B cell (primary cell): ENCODE measurements around the gene ZIC4. TPM values are rescaled to one million over a fixed set of nuclear protein-coding genes. Genes with fewer than 3 reads are reported as not detected.
A peak's percentile ranks its signal among the peaks of the same experiment; 100 is the strongest.

Experiments
- ATAC-seq: fragments of 200-7000 bp; cut with Tn5 transposase; one replicate; pipeline ENCODE4 v1.10.0; 2021; ENCODE audit warnings: low read depth, mild to moderate bottlenecking, moderate number of reproducible peaks, moderate library complexity
- CTCF ChIA-PET: fragments of 350-600 bp; sonication (Branson Sonifier 250); formaldehyde crosslinking; loops from one replicate; lab custom pipeline; 2021; ENCODE audit warnings: antibody characterized with exemption, inconsistent platforms; lab: Charles Lee
- POLR2A ChIA-PET: fragments of 350-600 bp; sonication (Branson Sonifier 250); formaldehyde crosslinking; loops from one replicate; lab custom pipeline; 2021; ENCODE audit warnings: antibody characterized with exemption; lab: Charles Lee
- DNase-seq: peaks from one replicate; pipeline ENCODE4 v3.0.0; 2013
- H2AFZ ChIP-seq: 2 replicates; pipeline ENCODE4 v1.6.1; 2012; ENCODE audit warnings: mild to moderate bottlenecking, low read depth, low read length; ENCODE audit not compliant: insufficient read depth, poor library complexity, severe bottlenecking
- H3K27ac ChIP-seq, 2 donors: 1 replicate in 1 of 2; 2 replicates in 1 of 2; pipeline ENCODE4 v1.5.1; 2012 to 2013; ENCODE audit warnings: low read length in 2 of 2, mild to moderate bottlenecking in 2 of 2, moderate library complexity in 1 of 2
- H3K27me3 ChIP-seq, 4 experiments: fragments of 200-600 bp in 1 of 4; sonication (generic) in 1 of 4; replicated peaks in 1 of 4; 1 replicate in 2 of 4; 2 replicates in 2 of 4; pipeline versions ENCODE4 v1.6.1 to v1.7.0; 2013 to 2016; ENCODE audit warnings: low read length in 3 of 4, mild to moderate bottlenecking in 2 of 4, mixed read lengths in 1 of 4, moderate library complexity in 1 of 4; ENCODE audit not compliant: insufficient read depth in 4 of 4, control insufficient read depth in 3 of 4; ENCODE audit errors: control extremely low read depth in 1 of 4
- H3K36me3 ChIP-seq, 2 experiments: replicated peaks in 1 of 2; 1 replicate in 1 of 2; 2 replicates in 1 of 2; pipeline versions ENCODE4 v1.6.1 to v1.7.1; 2013; ENCODE audit warnings: low read length in 1 of 2; ENCODE audit not compliant: insufficient read depth in 2 of 2, control insufficient read depth in 1 of 2; ENCODE audit errors: control extremely low read depth in 1 of 2, extremely low read depth in 1 of 2
- H3K4me1 ChIP-seq, 2 donors: fragments of 200-600 bp in 1 of 2; sonication (generic) in 1 of 2; 1 replicate in 1 of 2; 2 replicates in 1 of 2; pipeline versions ENCODE4 v1.5.1 to v1.6.1; 2013 to 2017; ENCODE audit warnings: low read length in 2 of 2; ENCODE audit not compliant: control insufficient read depth in 2 of 2, insufficient read depth in 2 of 2
- H3K4me2 ChIP-seq: replicated peaks from 2 replicates; pipeline ENCODE3; 2012; ENCODE audit warnings: mild to moderate bottlenecking, low read depth, low read length; ENCODE audit not compliant: poor library complexity, severe bottlenecking
- H3K4me3 ChIP-seq, 5 experiments: fragments of 200-600 bp in 1 of 5; sonication (generic) in 1 of 5; 1 replicate in 3 of 5; 2 replicates in 2 of 5; pipeline versions ENCODE4 v1.5.1 to v1.7.0; 2011 to 2016; ENCODE audit warnings: low read length in 4 of 5, mild to moderate bottlenecking in 4 of 5, low read depth in 2 of 5, control low read depth in 1 of 5, moderate library complexity in 1 of 5; ENCODE audit not compliant: insufficient read depth in 1 of 5; ENCODE audit errors: control extremely low read depth in 1 of 5, extremely low read depth in 1 of 5
- H3K79me2 ChIP-seq: fragments of 200-600 bp; sonication (generic); one replicate; pipeline ENCODE4 v1.6.0; 2016; ENCODE audit warnings: low read length; ENCODE audit not compliant: control insufficient read depth, insufficient read depth
- H3K9ac ChIP-seq: fragments of 200-600 bp; sonication (generic); 2 replicates; pipeline ENCODE4 v1.6.1; 2017; ENCODE audit warnings: mild to moderate bottlenecking, low read length, moderate library complexity
- H3K9me3 ChIP-seq, 3 donors: one replicate each; pipeline versions ENCODE4 v1.6.1 to v1.7.1; 2013; ENCODE audit warnings: low read length in 2 of 3; ENCODE audit not compliant: control insufficient read depth in 2 of 3, insufficient read depth in 1 of 3; ENCODE audit errors: control extremely low read depth in 1 of 3
- H4K20me1 ChIP-seq: 2 replicates; pipeline ENCODE4 v1.6.0; 2012; ENCODE audit warnings: mild to moderate bottlenecking, low read length; ENCODE audit not compliant: insufficient read depth, control insufficient read depth, poor library complexity, severe bottlenecking
- H3K27ac Mint-ChIP-seq: one replicate; pipeline ENCODE4 v1.8.0; 2021; ENCODE audit warnings: mixed read lengths
- H3K27me3 Mint-ChIP-seq: one replicate; pipeline ENCODE4 v1.8.0; 2021; ENCODE audit warnings: mixed read lengths
- H3K4me1 Mint-ChIP-seq: one replicate; pipeline ENCODE4 v1.8.0; 2021; ENCODE audit warnings: mixed read lengths
- H3K4me3 Mint-ChIP-seq: one replicate; pipeline ENCODE4 v1.8.0; 2021; ENCODE audit warnings: mixed read lengths
- H3K9me3 Mint-ChIP-seq: one replicate; pipeline ENCODE4 v1.8.0; 2022; ENCODE audit warnings: mixed read lengths; ENCODE audit not compliant: insufficient read depth
- CTCF ChIP-seq: fragments of 200-600 bp; IDR thresholded peaks from one replicate; pipeline ENCODE4 v1.8.0; 2022; ENCODE audit warnings: antibody characterized with exemption, mild to moderate bottlenecking
- EZH2 ChIP-seq: IDR thresholded peaks from 2 replicates; pipeline ENCODE4 v1.6.1; 2012; ENCODE audit warnings: borderline replicate concordance, low read depth, mild to moderate bottlenecking, moderate library complexity, low read length; ENCODE audit not compliant: insufficient read depth, poor library complexity, severe bottlenecking
- WGBS: methylation state at CpG from one replicate; pipeline ENCODE4 v1.1.5; 2013; ENCODE audit warnings: missing lambda C conversion rate; ENCODE audit not compliant: insufficient coverage; 5-methylcytosine and 5-hydroxymethylcytosine counted together
- intact Hi-C: fragments of 100-400 bp; cut with micrococcal nuclease; formaldehyde crosslinking; loops from one replicate; pipeline ENCODE4 v1.10.0; 2022
- polyA plus RNA-seq: library from polyadenylated mRNA; depleted of rRNA; stranded (reverse); fragments of >200 nt; gene quantifications from 2 replicates; pipeline ENCODE4 v1.2.3, GENCODE V29; 2012
- total RNA-seq, 2 donors: library from RNA; stranded (reverse); fragments of 120-200 nt in 1 of 2; gene quantifications; 1 replicate in 1 of 2; 2 replicates in 1 of 2; pipeline versions ENCODE4 v1.2.3 to v1.2.4, GENCODE V29; 2013 to 2022

ZIC4 gene
- total and polyA plus RNA-seq, 2 donors (not counting 1 experiment from before 2014, with no cell fraction given), result not detected

- H3K9me3 Mint-ChIP-seq, result peaks cover 3% of the 10 kb centered on the region
- no peak overlapping the region for H3K27ac Mint-ChIP-seq
- no peak overlapping the region for H3K4me2 ChIP-seq
- no peak for TF ChIP-seq CTCF
- TF ChIP-seq EZH2, result no peak
- no peak overlapping the region for H3K9ac ChIP-seq
- H3K4me1 Mint-ChIP-seq, result peaks cover 16% of the 10 kb centered on the region
- no peaks in the 10 kb centered on the region for H3K79me2 ChIP-seq
- H3K4me3 ChIP-seq, result no peak overlapping the region
- no peak for DNase-seq
- H4K20me1 ChIP-seq, result no peaks in the 10 kb centered on the region
- no peak overlapping the region for H2AFZ ChIP-seq
- ATAC-seq, result no peak
- H3K9me3 ChIP-seq, result peaks cover 0 to 55% (median 3%) of the 10 kb centered on the region in 3 donors
- POLR2A ChIA-PET, result no interaction called here
- 14% methylated on average over 11 of the region's 20 CpGs for WGBS
- peaks cover 24 to 28% of the 10 kb centered on the region in 2 donors for H3K4me1 ChIP-seq
- H3K27me3 ChIP-seq, result peaks cover 2 to 79% (median 55%) of the 10 kb centered on the region in 4 experiments
- H3K27me3 Mint-ChIP-seq, result peaks cover 67% of the 10 kb centered on the region
- H3K4me3 Mint-ChIP-seq, result no peak overlapping the region
- intact Hi-C loops, result no loop called here
- H3K27ac ChIP-seq, result no peak overlapping the region
- CTCF ChIA-PET, result no interaction called here
- no peaks in the 10 kb centered on the region for H3K36me3 ChIP-seq
Observed at GRCh38 chr3:147411815-147412241, 5.5 kb upstream of the ZIC4 start.

GRCh38 chr3:147411238-147411814 lies 5.0 kb upstream of the ZIC4 start:
- CTCF ChIA-PET, result no interaction called here
- H3K79me2 ChIP-seq, result no peaks in the 10 kb centered on the region
- H3K4me2 ChIP-seq, result peak overlapping the region; percentile 50

More at GRCh38 chr3:147411238-147411814, 5.0 kb upstream of the ZIC4 start:
- peaks cover 16% of the 10 kb centered on the region for H3K4me1 Mint-ChIP-seq
- no peak for TF ChIP-seq EZH2
- TF ChIP-seq CTCF, result no peak
- Histone ChIP-seq H3K9ac (peak overlapping the region; percentile 11), H3K36me3 (no peaks in the 10 kb centered on the region), H3K4me3 (peak overlapping the region in 1 of 5 experiments; percentile 7), H2AFZ (no peak overlapping the region), H3K4me1 (peaks cover 24 to 28% of the 10 kb centered on the region in 2 donors), H3K27me3 (peaks cover 2 to 84% (median 60%) of the 10 kb centered on the region in 4 experiments), H3K9me3 (peaks cover 0 to 57% (median 3%) of the 10 kb centered on the region in 3 donors), H3K27ac (no peak overlapping the region), H4K20me1 (no peaks in the 10 kb centered on the region)
- no peak overlapping the region for H3K27ac Mint-ChIP-seq
- ATAC-seq (no peak), DNase-seq (no peak)
- H3K27me3 Mint-ChIP-seq, result peaks cover 67% of the 10 kb centered on the region
- WGBS, result 10% methylated on average over 10 of the region's 14 CpGs
- peaks cover 3% of the 10 kb centered on the region for H3K9me3 Mint-ChIP-seq
- intact Hi-C loops, result no loop called here
- H3K4me3 Mint-ChIP-seq, result peak overlapping the region; percentile 62
- POLR2A ChIA-PET, result no interaction called here
